Gastrocnemius medialis (tissue), 4 donors: ENCODE results near the gene DDA1.

ENCODE experiments used
- CTCF ChIP-seq, 5 experiments: fragments of 450-650 bp in 3 of 5; fragments of 200-600 bp in 2 of 5; sonication (generic) in 2 of 5; IDR thresholded peaks in 4 of 5; conservative IDR thresholded peaks in 1 of 5; 1 replicate in 4 of 5; 2 replicates in 1 of 5; pipeline ENCODE4 v1.5.1; 2016 to 2019; ENCODE audit warnings: antibody characterized with exemption in 5 of 5, mild to moderate bottlenecking in 3 of 5, moderate library complexity in 3 of 5
- POLR2A ChIP-seq, 2 donors: fragments of 450-650 bp; IDR thresholded peaks; one replicate each; pipeline ENCODE4 v1.6.1; 2017; ENCODE audit warnings: antibody characterized with exemption in 2 of 2, mild to moderate bottlenecking in 2 of 2, moderate library complexity in 2 of 2

GRCh38 chr19:17311455-17312188 is 2.3 kb downstream of the DDA1 start:
- TF ChIP-seq POLR2A (IDR thresholded peaks at IDR 0.05) (no peak), CTCF (IDR thresholded peaks at IDR 0.05 in 4 of 5, conservative IDR thresholded peaks at IDR 0.05 in 1 of 5) (no peak)
